RWPE1 (cell line): ENCODE measurements around the gene LANCL3.

Experiments
- CTCF ChIA-PET: fragments of 350-600 bp; sonication (Branson Sonifier 250); formaldehyde crosslinking; extraction: SDS; loops from one replicate; lab custom pipeline; 2021; lab: Yijun Ruan, JAX
- POLR2A ChIA-PET: fragments of 400-600 bp; formaldehyde crosslinking; extraction: SDS; loops from one replicate; lab custom pipeline; 2020; ENCODE audit warnings: antibody characterized with exemption; ENCODE audit not compliant: low non-redundant PET; lab: Yijun Ruan, JAX
- DNase-seq: peaks from one replicate; pipeline ENCODE4 v3.0.0; 2012; ENCODE audit warnings: low spot score
- H3K27ac ChIP-seq: fragments of 450-650 bp; 2 replicates; pipeline ENCODE4 v1.5.1; 2017
- CTCF ChIP-seq: fragments of 450-650 bp; conservative IDR thresholded peaks from 2 replicates; pipeline ENCODE4 v1.5.1; 2017; ENCODE audit warnings: low read depth, mild to moderate bottlenecking

Gene LANCL3

DNA sequence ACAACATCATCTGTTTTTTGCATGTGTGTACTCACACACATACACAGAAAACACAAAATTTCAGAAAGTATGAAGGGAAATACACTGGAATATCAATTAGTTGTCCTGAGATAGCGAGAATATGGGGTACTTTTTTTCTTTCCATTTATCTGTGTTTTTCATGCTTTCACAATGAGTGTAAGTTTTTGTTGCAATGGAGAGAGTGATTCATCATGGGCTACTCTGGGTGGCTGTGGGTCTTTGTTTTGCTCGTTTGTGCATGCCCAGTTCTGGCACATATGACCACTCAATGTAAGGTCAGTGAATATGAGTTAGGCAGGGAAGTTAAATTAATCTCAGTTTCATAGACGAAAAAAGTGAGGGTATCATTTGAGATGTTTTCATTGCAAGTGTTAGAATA, 141.0 kb downstream of the LANCL3 start:
- TF ChIP-seq CTCF, result no peak
- DNase-seq, result peak; percentile 4
- ChIA-PET CTCF (no interaction called here), POLR2A (no interaction called here)
- no peak overlapping the region for H3K27ac ChIP-seq

DNA sequence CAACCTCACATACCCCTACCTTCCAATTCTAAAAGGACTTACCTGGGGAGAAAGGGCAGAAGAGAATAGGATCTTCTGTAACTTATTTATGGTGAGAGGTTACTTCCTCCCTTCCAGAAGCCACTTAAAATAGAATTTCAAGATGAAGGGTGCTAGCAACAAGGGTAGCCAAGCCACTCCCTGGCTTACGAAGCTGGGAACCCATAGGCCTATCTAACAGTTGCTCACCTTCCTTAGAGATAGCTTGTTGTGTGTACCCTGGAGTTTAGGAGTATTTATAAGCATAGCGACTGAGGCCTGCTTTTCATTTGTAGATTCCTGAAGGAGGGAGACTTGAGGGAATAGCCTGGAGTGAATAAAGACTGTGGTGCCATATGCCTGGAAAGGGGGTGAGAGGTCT, 143.0 kb downstream of the LANCL3 start:
- CTCF ChIA-PET, result no interaction called here
- no peak for TF ChIP-seq CTCF
- POLR2A ChIA-PET, result no interaction called here
- DNase-seq, result no peak
- no peak overlapping the region for H3K27ac ChIP-seq

GRCh38 chrX:37716602-37717001, 145.1 kb downstream of the LANCL3 start:
- H3K27ac ChIP-seq, result no peak overlapping the region
- CTCF ChIA-PET, result no interaction called here
- DNase-seq, result no peak
- POLR2A ChIA-PET, result no interaction called here
- TF ChIP-seq CTCF, result no peak

GRCh38 chrX:37717708-37718107, 146.2 kb downstream of the LANCL3 start:
- TF ChIP-seq CTCF, result no peak
- ChIA-PET CTCF (interaction anchor here (0.5 kb wide), 1 partner anchor 64 kb away, joined by 4 read pairs; no protein-coding TSS in a partner anchor), POLR2A (no interaction called here)
- H3K27ac ChIP-seq, result no peak overlapping the region
- DNase-seq, result no peak

- POLR2A ChIA-PET, result no interaction called here
- no peak overlapping the region for H3K27ac ChIP-seq
- CTCF ChIA-PET, result no interaction called here
- no peak for TF ChIP-seq CTCF
- DNase-seq, result no peak
Observed at GRCh38 chrX:37722595-37722994, 151.1 kb downstream of the LANCL3 start.

DNA sequence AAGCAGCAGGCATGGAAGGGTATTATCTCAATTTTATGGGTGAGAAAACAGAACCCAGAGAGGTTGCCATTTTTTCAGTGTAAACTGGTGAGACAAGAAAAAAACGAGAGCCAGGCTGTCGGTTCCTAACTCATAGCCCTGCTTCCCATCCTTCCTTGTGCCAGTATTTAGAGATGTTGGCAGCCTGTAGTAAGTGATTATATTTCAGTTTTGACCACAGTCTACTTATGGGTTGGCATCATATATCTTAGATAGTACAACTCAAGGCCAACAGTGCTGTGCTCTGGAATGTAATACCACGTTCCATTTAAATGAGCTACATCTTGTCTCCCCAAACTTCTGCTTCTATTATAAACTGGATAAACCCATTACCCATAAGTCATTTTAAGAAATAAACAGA, 154.9 kb downstream of the LANCL3 start:
- H3K27ac ChIP-seq, result no peak overlapping the region
- no peak for DNase-seq
- POLR2A ChIA-PET, result no interaction called here
- TF ChIP-seq CTCF, result no peak
- CTCF ChIA-PET, result no interaction called here
